ENCODE data around the gene SLC39A7.
A peak's percentile ranks its signal among the peaks of the same experiment; 100 is the strongest.

SLC39A7 gene

GRCh38 chr6:33192105-33192646 lies 8.5 kb upstream of the SLC39A7 start, which contains the start of gene COL11A2:
Gene COL11A2, minus strand, starts transcription at chr6:33192467. Its CDS starts 227 bp downstream, at chr6:33192240.
- DNase-seq, result peak; percentile 36

GRCh38 chr6:33192671-33193602 lies 7.7 kb upstream of the SLC39A7 start:
- peak; percentile 44 for DNase-seq

- DNase-seq, result no peak
These were observed 7.0 kb upstream of the SLC39A7 start for GRCh38 chr6:33193619-33194018.

- DNase-seq, result no peak
These were observed 6.2 kb upstream of the SLC39A7 start for GRCh38 chr6:33194431-33194979.

GRCh38 chr6:33195304-33196165 lies 5.1 kb upstream of the SLC39A7 start:
- DNase-seq, result no peak

- peak; percentile 87 for DNase-seq
These were observed 3.1 kb upstream of the SLC39A7 start for GRCh38 chr6:33197431-33198048.

GRCh38 chr6:33198159-33198852 lies 2.4 kb upstream of the SLC39A7 start:
- DNase-seq, result no peak

- DNase-seq, result no peak
These were observed 1.7 kb upstream of the SLC39A7 start for GRCh38 chr6:33198853-33199436.

GRCh38 chr6:33199687-33200218 lies 914 bp upstream of the SLC39A7 start:
- DNase-seq, result peak; percentile 92

GRCh38 chr6:33201147-33201545 lies 479 bp downstream of the SLC39A7 start:
- no peak for DNase-seq

- no peak for DNase-seq
These were observed 1.3 kb downstream of the SLC39A7 start for GRCh38 chr6:33201935-33202334.

GRCh38 chr6:33202799-33203198 lies 2.1 kb downstream of the SLC39A7 start:
- DNase-seq, result no peak

GRCh38 chr6:33203443-33204164 lies 2.9 kb downstream of the SLC39A7 start:
- DNase-seq, result no peak

- DNase-seq, result no peak
These were observed 3.4 kb downstream of the SLC39A7 start for GRCh38 chr6:33204165-33204414.

- peak; percentile 96 for DNase-seq
These were observed 3.9 kb downstream of the SLC39A7 start, which contains the start of gene HSD17B8 for GRCh38 chr6:33204415-33205190. Gene HSD17B8, plus strand, starts transcription at chr6:33204655. Its CDS starts 14 bp downstream, at chr6:33204669.

- peak; percentile 70 for DNase-seq
These were observed 4.7 kb downstream of the SLC39A7 start for GRCh38 chr6:33205191-33206026.

- DNase-seq, result no peak
These were observed 5.6 kb downstream of the SLC39A7 start for GRCh38 chr6:33206027-33206863.
